ENCODE results near the gene RAF1. TPM values are rescaled to one million over a fixed set of nuclear protein-coding genes. Genes with fewer than 3 reads are reported as not detected.

RAF1 gene
- total RNA-seq, 2 experiments from 2014 or later = 64.6 to 66.9 TPM

DNA sequence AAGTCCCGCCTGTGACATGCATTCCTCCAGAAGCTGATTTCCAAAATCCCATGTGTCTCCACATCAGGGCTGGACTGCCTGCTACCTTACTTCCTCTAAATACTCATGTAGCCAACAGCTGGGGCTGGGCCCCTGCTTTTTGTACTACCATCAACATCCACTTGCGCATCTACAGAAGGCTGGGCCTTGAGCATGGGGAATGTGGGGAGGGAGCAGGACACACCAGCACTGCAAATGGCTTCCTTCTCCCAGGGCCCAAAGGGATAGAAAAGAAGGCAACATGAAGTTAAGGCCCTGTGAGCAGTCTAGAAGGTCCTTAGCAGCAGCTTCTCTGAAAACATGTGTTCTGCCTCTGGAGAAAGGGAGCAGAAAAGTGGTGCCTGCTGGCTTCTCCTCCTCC lies 79.8 kb downstream of the RAF1 start:
- no peaks in the 10 kb centered on the region for H3K4me1 Mint-ChIP-seq (ENCODE audit: low read depth)
- H3K9me3 Mint-ChIP-seq = no peaks in the 10 kb centered on the region
- no peak for DNase-seq
- peak overlapping the region; percentile 10 for H3K27ac Mint-ChIP-seq
- H3K27me3 Mint-ChIP-seq = no peaks in the 10 kb centered on the region
- POLR2A ChIA-PET = interaction anchor here (1.8 kb wide), 1 partner anchor 10 kb away, joined by 4 read pairs; no protein-coding TSS in a partner anchor
- no peak overlapping the region for H3K4me3 Mint-ChIP-seq
- peaks cover 37% of the 10 kb centered on the region for H3K36me3 Mint-ChIP-seq
- intact Hi-C loops (cut with micrococcal nuclease) = no loop called here
- CTCF ChIA-PET = no interaction called here

DNA sequence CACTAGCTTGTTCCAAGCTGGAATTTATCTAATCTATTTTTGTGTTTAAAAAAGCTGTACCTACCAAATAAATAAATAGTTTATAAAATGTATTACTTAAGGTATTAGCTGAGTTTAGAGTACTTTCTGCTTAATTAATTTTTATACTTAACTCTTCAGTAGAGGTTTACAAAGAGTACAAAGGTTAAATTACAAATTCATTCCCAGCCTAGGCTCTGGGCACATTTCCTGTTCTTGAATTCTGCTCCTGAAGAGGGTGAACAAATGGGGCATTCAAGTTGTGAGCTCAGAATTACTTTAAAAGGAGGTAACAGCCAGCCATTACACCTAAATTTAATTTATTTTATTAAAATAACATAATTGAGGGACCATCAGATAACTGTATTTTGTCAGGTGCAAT lies 80.6 kb downstream of the RAF1 start:
- POLR2A ChIA-PET = no interaction called here
- H3K9me3 Mint-ChIP-seq = no peaks in the 10 kb centered on the region
- H3K4me3 Mint-ChIP-seq = no peak overlapping the region
- no peaks in the 10 kb centered on the region for H3K4me1 Mint-ChIP-seq (ENCODE audit: low read depth)
- CTCF ChIA-PET = no interaction called here
- intact Hi-C loops (cut with micrococcal nuclease) = no loop called here
- no peak for DNase-seq
- H3K27me3 Mint-ChIP-seq = no peaks in the 10 kb centered on the region
- H3K27ac Mint-ChIP-seq = no peak overlapping the region
- H3K36me3 Mint-ChIP-seq = peaks cover 37% of the 10 kb centered on the region

DNA sequence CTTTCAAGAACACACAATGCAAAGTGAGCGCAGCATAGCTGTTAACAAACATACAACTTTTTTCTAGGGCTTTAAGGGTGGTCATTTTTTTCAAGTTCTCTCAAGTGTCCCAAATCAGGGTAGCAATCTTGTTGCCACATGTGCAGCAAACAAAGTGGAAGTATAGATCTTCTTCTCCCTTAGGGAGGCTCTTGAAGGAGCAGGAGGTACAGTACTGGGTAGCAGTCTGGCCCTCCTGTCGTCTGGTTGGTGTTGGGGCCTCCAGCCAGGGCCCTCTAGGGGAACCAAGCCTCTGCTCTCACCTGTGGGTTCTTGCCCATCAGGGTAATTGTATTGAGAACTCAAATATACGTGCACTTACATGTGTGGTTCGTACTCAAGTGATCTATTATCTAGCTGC lies 81.2 kb downstream of the RAF1 start:
- ChIA-PET POLR2A (no interaction called here), CTCF (no interaction called here)
- Mint-ChIP-seq H3K4me1 (ENCODE audit: low read depth) (no peaks in the 10 kb centered on the region), H3K27ac (no peak overlapping the region), H3K36me3 (peaks cover 37% of the 10 kb centered on the region), H3K27me3 (no peaks in the 10 kb centered on the region), H3K4me3 (no peak overlapping the region), H3K9me3 (no peaks in the 10 kb centered on the region)
- intact Hi-C loops (cut with micrococcal nuclease) = no loop called here
- no peak for DNase-seq

DNA sequence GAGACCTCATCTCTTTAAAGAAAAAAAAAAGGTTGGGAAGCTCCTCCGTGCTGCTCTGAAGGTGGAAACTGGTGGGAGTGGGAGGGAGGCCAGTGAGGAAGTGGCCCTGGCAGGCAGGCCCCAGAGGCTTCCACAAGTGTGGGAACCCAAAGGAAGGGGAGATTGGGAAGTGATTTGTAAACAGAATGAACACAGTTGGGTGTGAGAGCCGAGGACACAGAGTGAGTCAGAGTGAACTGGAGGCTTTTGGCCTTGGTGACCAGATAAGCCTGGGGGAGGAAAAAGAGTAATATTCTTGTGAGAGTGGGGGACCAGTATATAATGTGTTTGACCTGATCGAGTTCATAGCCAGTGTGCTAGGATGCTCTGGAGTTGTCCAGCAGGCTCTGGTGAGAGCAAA lies 84.0 kb downstream of the RAF1 start:
- H3K4me3 Mint-ChIP-seq = no peak overlapping the region
- intact Hi-C loops (cut with micrococcal nuclease) = no loop called here
- POLR2A ChIA-PET = no interaction called here
- peak overlapping the region; percentile 15 for H3K27ac Mint-ChIP-seq
- H3K9me3 Mint-ChIP-seq = peaks cover 7% of the 10 kb centered on the region
- H3K36me3 Mint-ChIP-seq = peaks cover 53% of the 10 kb centered on the region
- no peak for DNase-seq
- no peaks in the 10 kb centered on the region for H3K4me1 Mint-ChIP-seq (ENCODE audit: low read depth)
- CTCF ChIA-PET = interaction anchor here (0.6 kb wide), 1 partner anchor 367 kb away, joined by 4 read pairs; no protein-coding TSS in a partner anchor
- no peaks in the 10 kb centered on the region for H3K27me3 Mint-ChIP-seq

DNA sequence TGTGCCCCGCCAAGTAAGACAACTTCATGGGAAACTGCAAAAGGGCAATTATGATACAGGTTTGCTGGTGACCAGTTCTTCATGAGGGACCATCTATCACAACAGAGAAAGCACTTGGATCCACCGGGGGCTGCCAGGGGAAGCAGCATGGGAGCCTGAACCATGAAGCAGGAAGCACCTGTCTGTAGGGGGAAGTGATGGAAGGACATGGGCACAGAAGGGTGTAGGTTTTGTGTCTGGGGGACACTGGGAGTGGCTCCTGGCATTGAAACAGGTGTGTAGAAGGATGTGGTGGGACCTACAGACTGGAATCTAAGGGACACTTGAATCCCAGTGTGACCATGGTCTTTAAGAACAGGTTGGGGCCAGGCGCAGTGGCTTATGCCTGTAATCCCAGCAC lies 84.5 kb downstream of the RAF1 start:
- CTCF ChIA-PET = interaction anchor here (0.6 to 1.3 kb wide), 3 partner anchors 18 to 444 kb away, joined by 3 to 5 read pairs (median 4); no protein-coding TSS in a partner anchor
- intact Hi-C loops (cut with micrococcal nuclease) = no loop called here
- H3K36me3 Mint-ChIP-seq = peaks cover 57% of the 10 kb centered on the region
- H3K27ac Mint-ChIP-seq = peak overlapping the region; percentile 15
- H3K27me3 Mint-ChIP-seq = no peaks in the 10 kb centered on the region
- POLR2A ChIA-PET = no interaction called here
- no peak overlapping the region for H3K4me3 Mint-ChIP-seq
- H3K9me3 Mint-ChIP-seq = peaks cover 7% of the 10 kb centered on the region
- DNase-seq = no peak
- H3K4me1 Mint-ChIP-seq (ENCODE audit: low read depth) = no peaks in the 10 kb centered on the region

DNA sequence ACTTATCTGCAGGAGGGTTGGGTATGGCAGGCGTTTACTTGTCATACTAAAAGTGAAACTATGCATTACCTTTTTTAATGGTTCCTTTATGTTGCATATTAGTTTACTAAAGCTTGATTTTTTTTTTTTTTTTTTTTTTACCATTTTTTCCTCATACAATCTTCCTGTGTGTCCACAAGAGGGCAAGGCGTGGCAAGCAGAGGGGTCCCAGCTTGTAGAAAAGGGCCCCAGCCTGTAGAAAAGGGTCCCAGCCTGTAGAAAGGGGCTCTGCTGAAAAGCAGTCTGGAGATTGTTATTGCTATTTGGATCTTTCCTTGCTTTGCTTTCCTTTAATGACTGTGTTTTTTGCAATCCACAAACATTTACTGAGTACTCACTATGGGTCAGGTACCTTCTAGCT lies 85.2 kb downstream of the RAF1 start:
- CTCF ChIA-PET = interaction anchor here (0.6 to 1.3 kb wide), 4 partner anchors 18 to 444 kb away, joined by 3 to 5 read pairs (median 4); no protein-coding TSS in a partner anchor
- POLR2A ChIA-PET = no interaction called here
- DNase-seq = no peak
- Mint-ChIP-seq H3K4me3 (no peak overlapping the region), H3K27ac (no peak overlapping the region), H3K27me3 (no peaks in the 10 kb centered on the region), H3K36me3 (peaks cover 60% of the 10 kb centered on the region), H3K4me1 (ENCODE audit: low read depth) (no peaks in the 10 kb centered on the region), H3K9me3 (peaks cover 7% of the 10 kb centered on the region)
- intact Hi-C loops (cut with micrococcal nuclease) = no loop called here

DNA sequence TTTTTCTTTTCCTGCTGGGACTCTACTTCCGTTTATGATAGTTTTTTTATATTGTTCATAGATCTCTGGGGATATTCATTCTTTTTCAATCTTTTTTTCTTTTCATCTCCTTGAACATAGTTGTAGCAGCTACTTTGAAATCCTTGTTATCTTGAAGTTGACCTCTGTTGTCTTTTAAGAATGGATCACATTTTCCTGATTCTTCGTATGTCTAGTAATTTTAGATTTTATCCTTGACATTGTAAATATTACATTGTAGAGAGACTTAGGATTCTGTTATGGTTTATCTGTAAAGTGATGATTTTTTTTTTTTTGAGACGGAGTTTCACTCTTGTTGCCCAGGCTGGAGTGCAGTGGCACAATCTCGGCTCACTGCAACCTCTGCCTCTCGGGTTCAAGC lies 86.5 kb downstream of the RAF1 start:
- H3K36me3 Mint-ChIP-seq = peaks cover 61% of the 10 kb centered on the region
- H3K4me3 Mint-ChIP-seq = no peak overlapping the region
- ChIA-PET CTCF (interaction anchor here (0.7 to 1.1 kb wide), 3 partner anchors 30 to 172 kb away, joined by 3 to 4 read pairs (median 3); no protein-coding TSS in a partner anchor), POLR2A (no interaction called here)
- H3K27me3 Mint-ChIP-seq = no peaks in the 10 kb centered on the region
- peaks cover 7% of the 10 kb centered on the region for H3K9me3 Mint-ChIP-seq
- H3K27ac Mint-ChIP-seq = no peak overlapping the region
- DNase-seq = no peak
- H3K4me1 Mint-ChIP-seq (ENCODE audit: low read depth) = no peaks in the 10 kb centered on the region
- intact Hi-C loops (cut with micrococcal nuclease) = no loop called here

DNA sequence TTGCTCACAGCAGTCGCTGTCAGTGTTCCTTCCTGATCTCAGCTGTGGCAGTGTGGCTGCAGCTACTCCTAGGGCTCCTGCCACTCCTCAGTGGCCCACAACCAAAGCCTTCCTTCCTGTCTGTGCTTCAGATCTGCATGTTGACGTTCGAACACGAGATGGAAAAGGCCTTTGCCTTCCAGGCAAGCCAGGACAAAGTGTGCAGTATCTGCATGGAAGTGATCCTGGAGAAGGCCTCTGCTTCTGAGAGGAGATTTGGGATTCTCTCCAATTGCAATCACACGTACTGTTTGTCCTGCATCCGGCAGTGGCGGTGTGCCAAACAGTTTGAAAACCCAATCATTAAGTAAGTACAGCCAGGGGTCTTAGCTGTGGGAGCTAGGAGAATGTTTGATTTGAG lies 89.3 kb downstream of the RAF1 start:
- peaks cover 7% of the 10 kb centered on the region for H3K9me3 Mint-ChIP-seq
- ChIA-PET POLR2A (no interaction called here), CTCF (no interaction called here)
- H3K4me1 Mint-ChIP-seq (ENCODE audit: low read depth) = no peaks in the 10 kb centered on the region
- no peak overlapping the region for H3K27ac Mint-ChIP-seq
- H3K27me3 Mint-ChIP-seq = no peaks in the 10 kb centered on the region
- peaks cover 70% of the 10 kb centered on the region for H3K36me3 Mint-ChIP-seq
- intact Hi-C loops (cut with micrococcal nuclease) = no loop called here
- H3K4me3 Mint-ChIP-seq = no peak overlapping the region
- no peak for DNase-seq

DNA sequence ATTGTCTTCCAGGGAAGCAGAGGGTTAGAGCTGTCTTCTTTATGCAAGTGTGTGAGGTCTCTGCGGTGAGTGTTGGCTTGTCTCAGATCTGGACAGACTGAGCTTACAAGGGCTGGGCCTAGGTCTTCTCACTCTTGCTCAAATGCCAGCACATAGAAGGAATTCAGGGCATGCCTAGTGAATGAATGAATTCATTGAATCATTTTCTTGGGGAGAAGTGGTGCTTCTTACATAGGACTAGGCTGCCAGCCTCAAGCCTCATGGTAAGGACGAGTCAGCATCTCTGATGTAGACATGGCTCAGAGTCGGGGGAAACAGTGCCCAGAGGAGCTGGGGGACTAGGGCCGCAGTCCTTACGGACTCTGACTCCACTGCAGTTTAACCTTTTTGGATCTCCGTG lies 89.8 kb downstream of the RAF1 start:
- Mint-ChIP-seq H3K27ac (no peak overlapping the region), H3K27me3 (no peaks in the 10 kb centered on the region), H3K36me3 (peaks cover 73% of the 10 kb centered on the region), H3K4me3 (no peak overlapping the region), H3K9me3 (peaks cover 7% of the 10 kb centered on the region), H3K4me1 (ENCODE audit: low read depth) (no peaks in the 10 kb centered on the region)
- POLR2A ChIA-PET = no interaction called here
- intact Hi-C loops (cut with micrococcal nuclease) = no loop called here
- no peak for DNase-seq
- CTCF ChIA-PET = no interaction called here

DNA sequence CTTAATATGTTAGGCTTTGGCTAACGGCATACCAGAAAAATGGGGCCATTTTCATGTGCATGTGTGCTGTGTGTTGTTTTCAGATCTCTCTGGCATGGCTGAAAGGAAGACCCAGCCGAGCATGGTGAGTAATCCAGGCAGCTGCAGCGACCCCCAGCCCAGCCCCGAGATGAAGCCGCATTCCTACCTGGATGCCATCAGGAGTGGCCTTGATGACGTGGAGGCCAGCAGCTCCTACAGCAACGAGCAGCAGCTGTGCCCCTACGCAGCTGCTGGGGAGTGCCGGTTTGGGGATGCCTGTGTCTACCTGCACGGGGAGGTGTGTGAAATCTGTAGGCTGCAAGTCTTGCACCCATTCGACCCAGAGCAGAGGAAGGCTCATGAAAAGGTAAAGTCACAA lies 91.9 kb downstream of the RAF1 start:
- H3K27ac Mint-ChIP-seq = no peak overlapping the region
- POLR2A ChIA-PET = no interaction called here
- H3K4me1 Mint-ChIP-seq (ENCODE audit: low read depth) = peaks cover 5% of the 10 kb centered on the region
- intact Hi-C loops (cut with micrococcal nuclease) = no loop called here
- H3K9me3 Mint-ChIP-seq = peaks cover 3% of the 10 kb centered on the region
- no peaks in the 10 kb centered on the region for H3K27me3 Mint-ChIP-seq
- H3K4me3 Mint-ChIP-seq = no peak overlapping the region
- H3K36me3 Mint-ChIP-seq = peaks cover 67% of the 10 kb centered on the region
- DNase-seq = no peak
- CTCF ChIA-PET = no interaction called here

DNA sequence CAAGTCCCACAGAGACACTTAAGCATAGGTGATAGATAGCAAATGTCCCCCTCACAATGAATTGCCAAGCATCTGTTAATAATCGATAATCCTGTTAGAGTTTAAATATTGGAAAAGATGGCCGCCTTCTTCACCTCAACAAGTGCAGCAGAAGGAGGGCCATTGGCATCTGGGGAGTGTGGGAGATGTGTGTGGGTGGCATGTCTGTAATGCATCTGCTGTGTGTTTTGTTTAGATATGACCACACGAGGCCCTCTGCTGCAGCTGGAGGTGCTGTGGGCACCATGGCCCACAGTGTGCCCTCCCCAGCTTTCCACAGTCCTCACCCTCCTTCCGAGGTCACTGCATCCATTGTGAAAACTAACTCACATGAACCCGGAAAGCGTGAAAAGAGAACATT lies 94.1 kb downstream of the RAF1 start:
- peak overlapping the region; percentile 10 for H3K27ac Mint-ChIP-seq
- CTCF ChIA-PET = no interaction called here

DNA sequence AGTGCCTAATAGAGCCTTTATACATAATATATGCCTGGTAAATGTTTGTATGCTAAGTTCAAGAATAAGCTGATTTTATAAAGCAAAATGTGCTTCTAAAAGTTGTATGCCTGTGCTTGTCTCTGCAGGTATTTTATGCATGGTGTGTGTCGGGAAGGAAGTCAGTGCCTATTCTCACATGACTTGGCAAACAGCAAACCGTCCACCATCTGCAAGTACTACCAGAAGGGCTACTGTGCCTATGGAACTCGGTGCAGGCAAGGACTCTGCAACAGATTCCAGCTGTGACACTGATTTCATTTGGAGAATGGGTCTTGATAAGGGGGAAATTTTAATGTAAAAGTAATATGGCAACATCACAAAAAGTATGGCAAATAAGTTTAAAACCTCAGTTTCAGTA lies 95.2 kb downstream of the RAF1 start:
- H3K9me3 Mint-ChIP-seq = peaks cover 17% of the 10 kb centered on the region
- H3K4me1 Mint-ChIP-seq (ENCODE audit: low read depth) = peaks cover 22% of the 10 kb centered on the region
- peaks cover 58% of the 10 kb centered on the region for H3K36me3 Mint-ChIP-seq
- intact Hi-C loops (cut with micrococcal nuclease) = no loop called here
- ChIA-PET POLR2A (no interaction called here), CTCF (no interaction called here)
- H3K4me3 Mint-ChIP-seq = no peak overlapping the region
- no peaks in the 10 kb centered on the region for H3K27me3 Mint-ChIP-seq
- DNase-seq = no peak
- no peak overlapping the region for H3K27ac Mint-ChIP-seq

More for the DNA sequence above, 94.1 kb downstream of the RAF1 start:
- H3K27me3 Mint-ChIP-seq = no peaks in the 10 kb centered on the region
- H3K4me1 Mint-ChIP-seq (ENCODE audit: low read depth) = peaks cover 17% of the 10 kb centered on the region
- no peak overlapping the region for H3K4me3 Mint-ChIP-seq
- intact Hi-C loops (cut with micrococcal nuclease) = no loop called here
- DNase-seq = no peak
- H3K9me3 Mint-ChIP-seq = peaks cover 15% of the 10 kb centered on the region
- POLR2A ChIA-PET = no interaction called here
- H3K36me3 Mint-ChIP-seq = peaks cover 63% of the 10 kb centered on the region

DNA sequence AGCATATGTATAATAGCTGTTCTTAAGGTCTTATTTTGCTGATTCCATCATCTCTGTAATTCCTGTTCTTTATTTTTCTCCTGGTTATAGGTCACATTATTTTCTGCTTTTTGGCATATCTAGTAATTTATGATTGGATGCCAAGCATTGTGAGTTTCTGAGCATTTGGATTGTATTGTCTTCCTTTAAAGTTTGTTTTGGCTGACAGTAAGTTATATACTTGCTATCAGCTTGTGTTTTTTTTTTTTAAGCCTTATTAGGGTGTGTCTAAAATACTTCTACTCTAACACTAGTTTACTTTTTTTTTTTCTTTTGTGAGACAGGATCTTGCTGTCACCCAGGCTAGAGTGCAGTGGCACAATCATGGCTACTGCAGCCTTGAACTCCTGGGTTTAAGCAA lies 96.9 kb downstream of the RAF1 start:
- DNase-seq = no peak
- intact Hi-C loops (cut with micrococcal nuclease) = no loop called here
- Mint-ChIP-seq H3K4me1 (ENCODE audit: low read depth) (peaks cover 30% of the 10 kb centered on the region), H3K27me3 (no peaks in the 10 kb centered on the region), H3K9me3 (peaks cover 17% of the 10 kb centered on the region), H3K4me3 (no peak overlapping the region), H3K27ac (no peak overlapping the region), H3K36me3 (peaks cover 48% of the 10 kb centered on the region)
- CTCF ChIA-PET = no interaction called here
- POLR2A ChIA-PET = no interaction called here
